ENCODE results near the gene BCAR1.

GRCh38 chr16:75263291-75263962 lies 12.0 kb upstream of the BCAR1 start:
- TF ChIP-seq CTCF (IDR thresholded peaks at IDR 0.05) = no peak
- no peak for TF ChIP-seq POLR2AphosphoS5 (IDR thresholded peaks at IDR 0.05)
